Anterior cingulate cortex (tissue), 58 donors: ENCODE data around the gene SPNS1.
"Not testable (repeated sequence)": the region's sequence is repeated elsewhere in the genome, so short reads cannot be mapped to it uniquely, and the experiment has no call there.

Source experiments
- DNase-seq, 58 donors: peaks; one replicate each; lab custom pipeline; 2025; lab: John Stamatoyannopoulos, UW

Gene SPNS1

GRCh38 chr16:28974437-28975157 lies at the start of gene SPNS1:
TSS of gene SPNS1 (plus strand) at chr16:28974778. CDS start at chr16:28975152, 374 bp downstream.
- DNase-seq = peak; percentile 76 to 100 (median 96)

GRCh38 chr16:28925386-28926228 lies 49.0 kb upstream of the SPNS1 start:
- DNase-seq = peak in 37 of 58 donors; percentile 28 to 83 (median 66)

GRCh38 chr16:28926284-28926683 lies 48.3 kb upstream of the SPNS1 start:
- not testable (repeated sequence) for DNase-seq

- DNase-seq = no peak
These were observed 46.8 kb upstream of the SPNS1 start for GRCh38 chr16:28927815-28928214.

- DNase-seq = no peak
These were observed 44.4 kb upstream of the SPNS1 start for GRCh38 chr16:28930203-28930602.

GRCh38 chr16:28930652-28931051 lies 43.9 kb upstream of the SPNS1 start:
- no peak for DNase-seq

GRCh38 chr16:28931801-28932225 lies 42.8 kb upstream of the SPNS1 start, which contains the start of gene CD19:
TSS of gene CD19 (plus strand) at chr16:28931971. CDS start at chr16:28932001, 30 bp downstream.
- no peak for DNase-seq

- no peak for DNase-seq
These were observed 42.0 kb upstream of the SPNS1 start for GRCh38 chr16:28932339-28933141.

- no peak for DNase-seq
These were observed 41.4 kb upstream of the SPNS1 start for GRCh38 chr16:28933171-28933570.

- DNase-seq = no peak
These were observed 39.2 kb upstream of the SPNS1 start for GRCh38 chr16:28935346-28935745.

- DNase-seq = peak in 48 of 58 donors; percentile 1 to 62 (median 36)
These were observed 38.4 kb upstream of the SPNS1 start for GRCh38 chr16:28935924-28936783.

- no peak for DNase-seq
These were observed 37.8 kb upstream of the SPNS1 start for GRCh38 chr16:28936784-28937155.

- DNase-seq = no peak
These were observed 37.2 kb upstream of the SPNS1 start for GRCh38 chr16:28937222-28937876.

- DNase-seq = no peak
These were observed 35.9 kb upstream of the SPNS1 start for GRCh38 chr16:28938721-28939120.

- not testable (repeated sequence) for DNase-seq
These were observed 34.8 kb upstream of the SPNS1 start for GRCh38 chr16:28939825-28940224.

GRCh38 chr16:28943281-28943680 lies 31.3 kb upstream of the SPNS1 start:
- DNase-seq = peak in 1 of 58 donors; percentile 1

- no peak for DNase-seq
These were observed 27.9 kb upstream of the SPNS1 start for GRCh38 chr16:28946681-28947080.

GRCh38 chr16:28950648-28951409 lies 23.7 kb upstream of the SPNS1 start, which contains the start of gene NFATC2IP:
TSS of gene NFATC2IP (plus strand) at chr16:28950937. CDS start at chr16:28951012, 75 bp downstream.
- peak; percentile 91 to 100 (median 100) for DNase-seq
